LHCN-M2 (cell line): ENCODE data around the gene ARHGEF16. TPM values are rescaled to one million over a fixed set of nuclear protein-coding genes. Genes with fewer than 3 reads are reported as not detected.

Experiments used
- DNase-seq: peaks from one replicate; pipeline ENCODE4 v3.0.0-alpha.2; 2012; ENCODE audit warnings: low read depth
- total RNA-seq: library from RNA; depleted of rRNA; stranded (reverse); fragments of >200 nt; gene quantifications from 2 replicates; pipeline ENCODE4 v1.2.3, GENCODE V29; 2014

The ARHGEF16 gene
- total RNA-seq, 1 experiment from 2014 or later = not detected

DNA sequence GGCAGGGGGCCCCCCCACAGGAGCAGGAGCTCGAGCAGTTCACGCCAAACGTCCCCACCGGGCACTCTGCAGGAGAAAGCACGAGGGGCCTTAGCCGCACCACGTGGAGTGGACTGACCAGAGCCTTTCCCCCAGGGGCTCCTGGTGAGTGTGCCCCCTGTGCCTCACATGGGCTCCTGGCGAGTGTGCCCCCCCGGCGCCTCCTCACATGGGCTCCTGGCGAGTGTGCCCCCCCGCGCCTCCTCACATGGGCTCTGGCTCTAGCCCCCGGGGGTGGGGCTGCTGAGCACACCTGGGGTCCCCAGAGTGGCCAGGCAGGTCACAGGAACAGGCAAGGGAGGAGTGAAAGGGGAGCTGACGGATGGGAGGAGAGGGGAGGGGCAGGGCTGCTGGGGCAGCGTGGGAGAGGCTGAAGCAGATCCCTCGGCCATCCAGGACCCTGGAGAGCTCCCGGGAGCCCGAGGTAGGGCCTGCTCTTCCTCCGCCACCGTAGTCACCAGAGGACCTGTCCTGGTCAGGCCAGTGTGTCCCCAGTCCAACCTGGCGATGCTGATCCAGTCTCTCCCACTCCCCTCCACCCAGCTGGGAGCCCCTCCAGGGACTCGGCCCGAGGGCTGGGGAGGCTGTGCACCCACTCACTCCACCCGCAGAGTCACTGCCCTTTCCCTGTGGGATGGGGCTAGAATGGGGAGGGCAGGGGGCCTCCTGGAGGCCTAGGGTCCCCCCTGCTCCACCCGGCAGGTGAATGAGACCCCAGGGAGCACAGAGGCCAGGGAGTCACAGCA is 47.6 kb downstream of the ARHGEF16 start:
- no peak for DNase-seq

DNA sequence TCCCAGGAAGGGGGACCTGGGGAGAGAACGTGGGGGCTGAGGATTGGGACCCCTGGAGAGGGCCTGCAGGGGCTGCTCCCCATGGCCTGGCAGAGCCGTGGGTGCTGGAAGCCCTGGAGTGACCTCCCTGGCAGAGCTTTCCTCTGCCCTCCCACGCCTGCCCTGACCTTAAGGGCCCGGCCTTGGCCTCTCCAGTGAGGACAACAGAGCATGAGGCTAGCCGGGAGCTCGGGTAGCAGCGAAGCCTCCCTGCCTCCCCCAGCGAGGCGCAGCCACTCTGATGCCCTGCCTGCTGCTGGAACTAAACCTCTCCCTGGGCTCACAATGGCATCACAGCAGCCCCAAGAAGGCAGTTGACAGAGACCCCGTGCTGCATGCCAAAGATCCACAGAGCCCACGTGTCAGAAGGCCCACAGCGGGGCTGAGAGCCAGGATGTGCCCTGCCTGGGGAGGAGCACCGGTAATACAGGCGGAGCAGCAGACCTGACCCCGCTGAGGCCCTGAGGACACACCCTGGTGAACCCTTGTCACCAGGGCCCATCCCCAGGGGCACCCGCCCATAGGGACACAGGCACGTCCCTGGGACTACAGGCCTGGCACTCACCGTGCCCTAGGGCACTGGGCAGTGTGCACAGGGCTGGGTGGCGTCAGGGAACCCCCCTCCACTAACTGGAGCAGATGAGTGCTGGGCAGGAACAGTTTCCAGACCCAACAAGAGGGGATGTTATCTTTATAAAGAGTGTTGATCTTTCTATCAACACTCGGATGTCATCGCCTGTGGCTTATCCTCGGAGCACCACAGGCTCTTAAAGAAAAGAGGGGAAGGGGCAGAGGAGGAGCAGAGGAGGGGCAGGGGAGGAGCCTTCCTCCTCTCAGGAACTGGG is 48.4 kb downstream of the ARHGEF16 start:
- no peak for DNase-seq

DNA sequence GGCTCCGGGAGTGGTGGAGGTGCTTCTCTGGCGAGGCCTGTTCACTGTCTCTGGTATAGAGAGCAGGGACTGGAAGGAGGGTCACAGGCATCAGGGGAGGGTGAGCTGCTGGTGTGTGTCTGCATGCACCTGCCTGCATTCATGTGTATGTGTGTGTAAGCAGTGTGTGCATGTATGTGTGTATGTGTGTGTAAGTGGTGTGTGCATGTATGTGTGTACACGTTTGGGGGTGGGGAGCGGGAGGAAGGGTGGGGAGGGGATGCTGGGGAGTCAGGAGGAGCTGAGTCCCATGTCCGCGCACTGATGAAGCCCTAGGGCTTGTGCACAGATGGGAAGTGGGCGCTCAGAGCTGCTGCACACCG is 49.0 kb downstream of the ARHGEF16 start:
- DNase-seq = no peak

DNA sequence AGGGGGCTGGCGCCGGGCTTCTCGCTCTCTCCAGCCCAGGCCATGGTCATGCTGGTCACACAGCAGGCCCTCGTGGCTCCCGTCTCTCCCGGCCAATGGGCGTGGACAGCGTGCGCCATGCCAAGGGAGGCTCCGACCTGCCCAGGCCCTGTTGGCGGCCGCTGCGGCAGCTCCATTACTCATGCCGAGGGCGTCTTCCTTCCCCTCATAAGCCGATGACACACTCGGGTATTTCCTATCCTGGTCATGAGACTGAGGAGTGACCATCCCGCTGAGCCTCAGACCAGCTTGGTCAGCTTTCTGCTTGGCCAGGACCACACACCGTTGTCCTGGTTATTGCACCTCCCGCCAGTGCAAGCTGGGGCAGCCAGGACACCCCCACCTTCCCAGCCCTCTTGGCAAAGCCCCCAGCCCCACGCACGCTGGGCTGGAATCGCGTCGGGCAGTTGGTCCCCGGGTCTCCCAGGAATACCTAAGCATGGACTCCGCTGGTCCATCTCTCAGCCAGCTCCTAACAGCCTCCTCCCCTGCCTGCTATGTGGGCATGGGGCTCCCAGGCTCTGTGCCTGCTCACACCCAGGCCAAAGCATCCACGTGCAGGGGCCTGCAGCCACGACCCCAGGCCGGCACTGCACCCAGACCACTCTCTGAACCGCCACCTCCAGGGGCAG is 49.8 kb downstream of the ARHGEF16 start:
- DNase-seq = peak; percentile 94

DNA sequence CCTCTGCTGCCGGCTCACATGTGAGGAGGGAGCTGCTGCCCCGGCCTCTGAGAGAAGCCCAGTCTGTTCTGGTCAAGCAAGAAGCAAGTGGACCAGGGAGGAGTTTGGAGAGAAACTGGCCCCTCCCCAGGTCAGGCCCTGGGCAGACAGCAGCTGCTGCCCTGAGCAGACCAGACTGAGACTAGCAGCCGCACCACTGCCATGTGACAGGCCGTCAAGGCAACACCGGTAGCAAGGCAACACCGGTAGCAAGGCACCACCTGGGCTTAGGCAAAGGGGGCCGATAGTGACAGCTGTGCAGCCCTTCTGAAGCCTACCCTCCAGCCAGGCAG is 50.3 kb downstream of the ARHGEF16 start:
- peak; percentile 80 for DNase-seq

DNA sequence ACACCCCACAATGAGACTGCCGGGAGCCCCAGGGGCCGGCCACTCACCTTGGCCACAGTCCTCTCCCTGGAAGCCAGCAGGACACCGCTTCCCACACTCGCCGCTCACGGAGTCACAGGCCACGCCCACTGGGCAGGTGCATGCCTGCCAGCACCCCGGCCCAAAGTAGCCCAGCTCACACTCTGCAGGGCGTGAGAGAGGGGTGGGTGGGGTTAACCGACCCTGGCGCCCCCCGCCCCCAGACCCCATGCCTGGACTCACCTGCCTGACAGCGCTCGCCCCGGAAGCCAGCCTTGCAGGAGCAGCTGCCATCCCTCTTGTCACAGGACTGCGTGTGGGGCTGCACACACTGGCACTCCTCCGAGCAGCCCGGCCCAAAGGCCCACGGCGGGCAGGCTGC is 50.7 kb downstream of the ARHGEF16 start:
- DNase-seq = no peak

DNA sequence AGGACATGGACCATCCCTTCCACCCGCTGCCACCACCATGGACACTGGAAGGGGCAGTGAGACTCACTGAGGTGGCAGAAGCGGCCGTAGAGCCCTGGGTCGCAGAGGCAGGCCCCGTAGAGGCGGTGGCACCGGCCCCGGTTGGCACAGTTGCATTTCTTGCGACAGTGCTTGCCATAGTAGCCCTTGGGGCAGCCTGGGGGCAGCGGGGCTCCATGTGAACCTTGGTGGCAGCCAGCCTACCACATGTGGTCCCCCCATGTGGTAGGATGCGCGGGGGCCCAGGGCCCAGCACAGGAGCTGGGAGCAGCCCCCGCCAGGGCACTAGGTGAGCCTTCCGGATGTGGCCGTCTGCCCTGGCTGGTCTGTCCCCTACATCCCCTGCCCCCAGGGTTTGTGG is 51.6 kb downstream of the ARHGEF16 start:
- DNase-seq = no peak

DNA sequence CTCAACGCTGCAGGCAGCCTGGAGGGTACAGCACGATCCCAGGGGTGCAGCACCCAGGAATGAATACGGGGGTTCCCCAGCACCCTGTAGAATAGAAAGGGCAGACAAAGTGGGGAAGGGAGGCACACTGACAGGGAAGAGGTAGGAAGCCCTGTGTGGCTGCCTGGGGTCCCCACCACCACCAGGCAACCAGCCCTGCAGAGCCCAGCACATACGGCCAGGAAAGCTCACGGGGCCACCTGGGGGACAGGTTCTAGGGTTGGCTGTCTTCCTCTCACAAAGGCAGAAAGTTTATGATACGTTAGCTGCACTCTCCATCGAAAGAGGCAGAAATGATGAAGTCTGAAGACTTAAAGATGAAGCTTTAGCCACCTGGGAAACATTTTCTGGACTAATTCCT is 52.5 kb downstream of the ARHGEF16 start:
- no peak for DNase-seq

DNA sequence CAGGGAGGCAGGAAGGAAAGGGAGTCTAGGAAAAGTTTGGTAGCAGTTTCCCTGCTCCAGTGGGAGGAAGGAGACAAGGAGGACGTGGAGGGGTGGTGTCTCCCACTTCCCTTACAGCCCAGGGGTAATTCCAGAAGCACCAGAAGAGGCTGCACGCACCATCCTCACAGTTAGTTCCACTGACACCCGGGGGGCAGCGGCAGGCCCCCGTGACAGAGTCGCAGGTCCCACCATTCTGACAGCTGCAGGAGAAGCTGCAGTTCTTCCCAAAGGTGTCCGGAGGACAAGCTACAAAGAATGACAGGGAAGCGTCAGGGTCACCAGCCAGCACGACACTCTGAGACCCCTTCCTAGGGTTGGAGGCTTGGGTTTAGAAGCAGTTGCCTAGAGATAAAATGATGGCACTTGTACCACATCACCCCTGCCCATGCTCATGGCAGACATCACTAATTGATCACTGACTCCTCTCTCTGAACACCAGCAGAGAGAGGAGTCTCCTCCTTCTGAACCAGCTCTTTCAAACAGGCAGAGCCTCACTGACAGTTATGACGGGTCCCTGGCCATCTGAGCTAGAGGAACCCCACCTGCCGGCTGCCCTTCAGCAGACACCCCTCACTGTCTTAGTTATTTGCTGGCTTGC is 53.3 kb downstream of the ARHGEF16 start:
- no peak for DNase-seq

DNA sequence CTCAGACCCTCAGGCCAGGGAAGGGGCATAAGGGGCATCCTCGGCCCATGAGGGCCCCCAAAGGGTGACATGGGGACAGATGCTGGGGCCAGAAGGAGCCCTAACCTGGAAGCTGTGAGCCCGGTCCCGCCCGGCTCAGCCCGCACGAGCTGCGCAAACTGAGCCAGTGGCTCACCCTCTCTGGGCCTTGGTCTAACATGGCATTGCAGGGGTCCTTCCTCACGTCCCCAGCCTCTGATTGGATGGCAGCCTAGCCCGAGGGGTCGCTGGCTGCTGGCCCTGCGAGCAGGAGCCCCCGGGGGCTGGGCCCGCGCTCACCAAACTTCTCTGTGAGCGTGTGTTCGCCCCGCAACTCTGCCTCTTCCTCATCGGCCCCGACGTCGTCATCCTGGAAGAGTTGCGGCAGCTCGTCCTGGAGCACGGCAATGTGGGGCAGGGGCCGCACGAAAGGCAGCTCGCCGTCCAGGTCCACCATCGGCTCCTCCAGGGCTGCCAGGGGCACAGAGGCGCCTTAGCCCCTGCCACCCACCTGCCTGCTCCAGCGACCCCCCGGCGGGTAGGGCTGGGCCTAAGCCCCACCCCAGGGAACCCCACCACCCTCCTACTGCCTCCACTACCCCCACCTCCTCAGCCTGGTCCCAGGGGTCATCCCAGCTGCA is 54.4 kb downstream of the ARHGEF16 start:
- DNase-seq = no peak

DNA sequence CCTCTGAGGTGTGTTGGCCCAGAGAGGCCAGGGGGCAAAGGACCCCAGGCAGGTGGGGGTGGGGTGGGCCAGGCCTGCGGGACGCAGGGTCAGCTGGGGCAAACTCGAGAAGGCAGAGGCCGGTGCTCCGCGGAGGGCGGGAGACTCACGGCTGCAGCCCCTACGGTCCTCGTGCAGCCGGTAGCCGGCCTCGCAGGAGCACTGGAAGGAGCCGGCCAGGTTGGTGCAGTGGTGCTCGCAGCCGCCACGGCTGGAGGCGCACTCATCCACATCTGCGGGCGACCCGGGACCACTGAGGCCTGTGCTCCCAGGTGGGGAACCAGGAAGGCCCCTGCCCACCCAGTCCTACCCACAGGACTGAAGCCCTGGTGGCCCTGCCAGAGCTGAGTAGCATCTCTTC is 55.3 kb downstream of the ARHGEF16 start:
- DNase-seq = no peak

DNA sequence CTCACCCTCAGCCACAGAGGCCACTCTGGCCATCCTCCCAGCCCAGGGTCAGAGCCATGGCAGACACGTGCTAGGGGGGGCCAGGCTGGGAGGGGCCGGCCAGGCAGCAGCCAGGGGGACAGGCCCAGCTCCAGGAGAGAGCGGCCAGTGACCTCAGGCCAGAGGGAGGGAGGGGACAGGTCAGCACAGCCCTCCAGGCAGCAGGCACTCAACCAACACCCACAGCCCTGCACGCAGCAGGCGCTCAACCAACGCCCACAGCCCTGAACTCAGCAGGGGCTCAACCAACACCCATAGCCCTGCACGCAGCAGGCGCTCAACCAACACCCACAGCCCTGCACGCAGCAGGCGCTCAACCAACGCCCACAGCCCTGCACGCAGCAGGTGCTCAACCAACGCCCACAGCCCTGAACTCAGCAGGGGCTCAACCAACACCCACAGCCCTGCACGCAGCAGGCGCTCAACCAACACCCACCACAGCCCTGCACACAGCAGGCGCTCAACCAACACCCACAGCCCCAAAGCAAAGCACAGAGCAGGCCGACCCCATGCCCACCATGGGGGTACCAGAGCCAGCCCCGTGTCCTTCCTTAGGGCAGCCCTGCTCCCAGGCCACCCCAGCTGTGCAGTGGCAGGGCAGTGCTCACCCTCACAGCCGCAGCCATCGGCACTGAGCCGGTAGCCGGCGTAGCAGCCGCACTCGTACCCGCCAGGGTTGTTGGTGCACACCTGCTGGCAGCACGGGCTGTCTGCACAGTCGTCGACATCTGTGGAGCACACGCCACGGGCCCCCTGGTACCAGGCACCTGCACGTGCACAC is 55.9 kb downstream of the ARHGEF16 start:
- DNase-seq = no peak

DNA sequence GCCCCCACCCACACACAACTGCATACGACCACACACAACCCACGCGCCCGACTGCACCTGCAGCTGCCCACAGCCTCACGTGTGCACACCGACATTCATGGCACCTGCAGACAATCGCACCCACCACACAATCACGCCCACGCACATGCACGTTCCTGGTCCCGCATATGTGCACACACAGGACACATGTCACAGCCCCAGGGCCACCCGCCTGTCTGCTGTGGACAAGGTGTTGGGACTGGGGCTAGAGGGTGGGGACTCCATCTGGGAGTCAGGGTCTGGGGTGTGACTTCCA is 56.4 kb downstream of the ARHGEF16 start:
- DNase-seq = no peak

DNA sequence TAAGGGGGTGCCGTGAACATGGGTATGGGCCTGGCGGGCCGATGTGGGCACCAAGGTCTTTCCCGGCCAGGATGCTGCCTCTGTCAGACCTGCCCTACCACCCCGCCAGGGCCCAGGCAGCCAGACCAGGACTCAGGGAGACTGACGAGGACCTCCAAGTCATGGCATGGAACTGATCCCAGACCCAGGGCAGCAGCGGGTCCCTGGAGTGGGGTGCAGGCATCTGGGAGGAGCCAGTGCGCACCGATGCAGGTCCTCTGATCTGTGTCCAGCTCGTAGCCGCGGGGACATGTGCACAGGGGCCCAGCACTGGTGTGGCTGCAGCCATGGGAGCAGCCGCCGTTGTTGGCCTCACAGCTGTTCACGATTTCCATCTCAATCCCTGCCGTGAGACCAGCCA is 56.8 kb downstream of the ARHGEF16 start:
- DNase-seq = no peak

DNA sequence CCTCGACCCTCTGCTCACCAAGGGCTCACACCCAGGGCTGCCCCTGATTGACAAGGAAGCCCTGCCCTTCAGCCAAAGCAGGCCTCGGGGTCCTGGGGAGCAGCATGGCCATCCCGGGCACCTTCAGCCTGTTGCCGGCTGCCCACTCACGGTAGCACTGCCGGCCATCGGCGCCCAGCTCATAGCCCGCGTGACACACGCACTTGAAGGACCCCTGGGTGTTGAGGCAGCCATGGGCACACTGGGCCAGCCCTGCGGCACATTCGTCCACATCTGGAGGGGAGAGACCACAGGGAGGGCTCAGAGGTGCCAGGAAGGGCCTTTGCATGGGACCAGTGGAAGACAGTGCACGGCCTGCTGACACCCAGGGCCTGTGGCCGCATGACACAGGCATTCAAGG is 57.4 kb downstream of the ARHGEF16 start:
- no peak for DNase-seq

DNA sequence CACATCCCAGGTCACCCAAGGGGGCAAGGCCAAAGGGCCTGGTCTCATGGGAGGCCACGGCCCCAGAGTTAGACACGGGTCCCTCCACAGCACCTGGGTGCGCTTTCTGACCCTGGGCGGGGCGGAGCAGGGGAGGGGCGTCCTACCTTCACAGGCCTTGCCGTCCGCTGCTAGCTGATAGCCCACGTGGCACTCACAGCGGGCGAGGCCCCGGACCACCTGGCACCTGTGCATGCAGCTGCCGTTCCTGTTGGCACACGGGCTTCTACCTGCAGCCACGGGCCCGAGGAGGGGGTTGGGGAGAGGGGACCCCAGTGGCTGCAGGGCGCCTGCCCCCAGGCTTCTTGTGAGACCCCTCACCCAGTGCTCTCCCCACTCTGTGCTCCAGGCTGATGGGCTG is 59.9 kb downstream of the ARHGEF16 start:
- no peak for DNase-seq

DNA sequence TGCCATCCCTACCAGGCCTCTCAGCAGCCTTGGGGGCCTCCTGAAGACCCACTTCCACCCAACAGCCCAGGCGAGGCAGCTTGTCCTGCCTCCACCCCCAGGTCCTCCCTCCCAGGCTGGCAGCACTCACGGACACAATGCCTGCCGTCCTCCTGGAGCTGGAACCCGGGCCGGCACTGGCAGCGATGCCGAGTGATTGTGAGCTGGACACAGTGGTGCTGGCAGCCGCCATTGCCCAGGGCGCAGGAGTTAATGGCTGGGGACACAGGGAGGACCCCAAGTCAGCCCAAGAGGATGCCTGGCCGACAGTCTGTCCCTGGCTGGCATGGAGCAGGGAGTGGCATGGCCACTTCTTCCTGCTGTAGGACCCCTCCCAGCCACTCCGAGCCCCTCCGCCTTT is 60.8 kb downstream of the ARHGEF16 start:
- DNase-seq = no peak

DNA sequence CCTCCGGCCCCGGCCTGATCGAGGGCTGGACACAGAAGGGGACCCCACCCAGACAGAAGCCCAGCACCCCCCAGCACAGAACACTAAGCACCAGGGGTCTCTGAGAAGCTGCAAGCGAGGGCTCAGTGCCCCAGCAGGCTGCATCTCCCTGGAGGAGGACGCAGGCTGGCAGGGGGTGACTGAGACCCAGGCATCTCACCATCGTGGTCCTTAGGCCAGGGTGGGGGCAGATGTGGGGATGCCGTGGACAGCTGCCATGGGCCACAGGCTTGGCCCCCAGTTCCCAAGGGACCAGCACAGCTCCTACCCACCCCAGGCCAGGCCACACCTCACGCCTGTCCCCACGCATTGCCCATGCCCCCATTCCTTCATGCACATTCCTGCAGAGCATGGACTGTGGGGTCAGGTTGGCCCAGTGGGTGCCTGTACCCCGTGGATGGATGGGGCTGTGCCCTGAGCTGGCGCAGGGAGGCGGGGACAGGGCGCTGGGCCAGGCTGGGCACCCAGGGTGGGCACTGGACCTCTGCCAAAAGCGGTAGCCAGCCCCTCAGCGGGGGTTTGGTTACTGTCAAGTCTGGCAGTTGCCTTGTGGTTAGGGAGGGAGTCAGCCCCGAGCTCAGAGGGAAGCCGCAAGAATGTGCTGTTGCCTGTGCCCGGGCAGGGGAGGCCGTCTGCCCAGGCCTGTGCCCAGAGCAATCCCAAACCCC is 61.5 kb downstream of the ARHGEF16 start:
- peak; percentile 82 for DNase-seq

DNA sequence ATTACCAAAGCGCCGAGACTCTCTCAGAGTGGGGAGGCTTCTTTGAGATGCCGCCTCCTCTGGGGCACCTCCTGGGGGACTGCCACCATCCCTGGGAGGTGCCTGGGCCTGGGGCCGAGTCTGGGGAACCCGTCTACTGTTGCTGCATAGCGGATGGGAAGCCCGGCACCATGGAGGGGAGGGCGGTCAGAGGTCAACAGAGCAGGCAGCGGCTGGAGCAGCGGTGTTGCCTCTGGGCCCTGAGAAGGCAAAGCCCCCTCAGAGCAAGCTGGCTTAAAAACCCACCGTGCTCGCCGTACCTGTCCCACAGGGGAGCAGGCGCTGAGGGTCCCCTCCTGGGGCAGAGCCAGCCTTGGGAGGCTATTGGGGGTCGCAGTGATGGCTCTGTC is 62.0 kb downstream of the ARHGEF16 start:
- no peak for DNase-seq
